SIG-M5 treated with dmso at 0.1 percent for 504 hours (cell line): ENCODE measurements around the gene SNX14.
"Not testable (repeated sequence)": the region's sequence is repeated elsewhere in the genome, so short reads cannot be mapped to it uniquely, and the experiment has no call there.

ENCODE experiments used
- DNase-seq: peaks from one replicate; lab custom pipeline; 2025; ENCODE audit not compliant: unreplicated experiment; lab: John Stamatoyannopoulos, UW

Gene SNX14

DNA sequence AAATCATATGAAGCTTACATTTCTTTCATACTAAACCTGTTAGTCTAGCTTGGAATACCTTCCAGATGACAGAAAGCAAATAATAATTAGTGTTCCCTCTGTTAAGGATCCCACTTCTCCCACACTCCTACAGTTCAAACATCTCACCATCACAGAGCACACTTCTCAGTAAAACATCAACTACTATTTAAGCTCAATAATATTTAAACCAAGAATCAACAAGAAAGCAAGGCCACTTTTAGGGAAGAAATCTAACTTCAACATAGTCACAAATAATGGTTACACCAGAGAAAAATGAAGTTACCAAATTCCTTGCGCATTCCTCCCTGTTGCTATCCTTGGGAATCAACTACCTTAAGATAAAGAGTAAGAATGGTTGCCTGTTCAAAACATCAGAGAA lies 1.6 kb downstream of the SNX14 start:
- DNase-seq, result no peak

DNA sequence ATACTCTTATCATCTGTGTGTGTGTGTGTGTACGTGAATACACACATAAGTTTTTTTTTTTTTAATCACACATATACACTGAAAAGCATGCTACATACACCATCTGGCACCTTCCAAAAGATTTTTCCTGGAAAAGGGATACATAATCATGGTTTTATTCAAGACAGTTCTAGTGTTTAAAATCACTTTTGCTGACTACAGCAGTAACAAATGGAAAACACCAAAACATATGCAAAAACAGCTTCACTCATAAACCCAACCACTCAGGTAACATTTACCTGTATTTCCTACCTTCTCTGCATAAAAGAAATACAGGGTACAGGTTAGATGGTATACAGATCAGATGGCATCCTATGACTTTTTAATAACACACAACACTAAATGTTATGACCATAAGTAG lies 2.5 kb downstream of the SNX14 start:
- DNase-seq, result no peak

DNA sequence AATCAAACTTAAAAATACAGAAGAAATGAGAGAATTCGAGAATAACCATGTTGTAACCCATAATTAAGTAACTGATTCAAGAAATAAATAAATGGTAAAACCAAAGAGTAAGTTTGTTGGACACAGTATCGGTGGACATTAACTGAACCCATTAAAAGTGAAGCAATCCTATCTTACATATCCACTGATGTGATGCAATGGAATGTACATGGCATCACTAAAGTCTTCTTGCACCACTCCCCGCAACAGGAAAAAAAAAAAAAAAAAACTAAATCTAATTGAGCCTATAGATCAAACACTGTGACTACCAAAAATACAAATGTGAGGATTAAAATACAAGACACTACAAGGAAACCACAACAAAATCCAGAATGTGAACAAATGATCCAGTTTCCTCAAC lies 7.9 kb downstream of the SNX14 start:
- DNase-seq, result no peak

DNA sequence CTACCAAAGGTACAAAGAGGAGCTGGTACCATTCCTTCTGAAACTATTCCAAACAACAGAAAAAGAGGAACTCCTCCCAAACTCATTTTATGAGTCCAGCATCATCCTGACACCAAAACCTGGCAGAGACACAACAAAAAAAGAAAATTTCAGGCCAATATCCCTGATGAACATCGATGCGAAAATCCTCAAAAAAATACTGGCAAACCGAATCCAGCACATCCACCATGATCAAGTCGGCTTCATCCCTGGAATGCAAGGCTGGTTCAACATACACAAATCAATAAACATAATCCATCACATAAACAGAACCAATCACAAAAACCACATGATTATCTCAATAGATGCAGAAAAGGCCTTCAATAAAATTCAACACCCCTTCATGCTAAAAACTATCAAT lies 10.8 kb downstream of the SNX14 start:
- DNase-seq, result not testable (repeated sequence)

DNA sequence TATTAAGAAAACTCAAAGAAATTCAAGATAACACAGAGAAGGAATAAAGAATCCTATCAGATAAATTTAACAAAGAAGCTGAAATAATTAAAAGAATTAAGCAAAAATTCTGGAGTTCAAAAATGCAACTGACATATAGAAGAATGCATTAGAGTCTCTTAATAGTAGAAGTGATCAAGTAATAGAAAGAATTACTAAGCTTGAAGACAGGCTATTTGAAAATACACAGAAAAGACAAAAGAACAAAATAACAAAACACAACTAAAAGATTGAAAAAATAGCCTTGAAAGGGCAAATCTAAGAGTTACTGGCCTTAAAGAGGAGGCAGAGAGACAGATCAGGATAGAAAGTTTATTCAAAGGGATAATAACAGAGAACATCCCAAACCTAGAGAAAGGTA lies 12.1 kb downstream of the SNX14 start:
- DNase-seq, result no peak

DNA sequence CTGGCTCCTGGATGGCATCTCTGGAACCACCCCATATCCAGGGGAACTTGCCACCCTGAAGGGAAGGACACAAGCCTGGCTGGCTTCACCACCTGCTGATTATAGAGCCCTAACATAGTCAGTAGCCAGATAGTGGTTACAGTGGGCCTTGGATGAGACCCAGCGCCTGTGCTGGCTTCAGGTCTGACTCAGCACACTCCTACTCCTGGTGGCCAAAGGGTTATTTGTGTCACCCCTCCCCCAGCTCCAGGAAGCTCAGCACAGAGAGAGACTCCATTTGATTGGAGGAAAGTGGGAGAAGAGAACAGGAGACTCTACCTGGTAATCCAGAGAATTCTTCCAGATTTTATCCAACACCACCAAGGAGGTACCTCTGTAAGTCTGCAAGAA lies 12.8 kb downstream of the SNX14 start:
- DNase-seq, result no peak

DNA sequence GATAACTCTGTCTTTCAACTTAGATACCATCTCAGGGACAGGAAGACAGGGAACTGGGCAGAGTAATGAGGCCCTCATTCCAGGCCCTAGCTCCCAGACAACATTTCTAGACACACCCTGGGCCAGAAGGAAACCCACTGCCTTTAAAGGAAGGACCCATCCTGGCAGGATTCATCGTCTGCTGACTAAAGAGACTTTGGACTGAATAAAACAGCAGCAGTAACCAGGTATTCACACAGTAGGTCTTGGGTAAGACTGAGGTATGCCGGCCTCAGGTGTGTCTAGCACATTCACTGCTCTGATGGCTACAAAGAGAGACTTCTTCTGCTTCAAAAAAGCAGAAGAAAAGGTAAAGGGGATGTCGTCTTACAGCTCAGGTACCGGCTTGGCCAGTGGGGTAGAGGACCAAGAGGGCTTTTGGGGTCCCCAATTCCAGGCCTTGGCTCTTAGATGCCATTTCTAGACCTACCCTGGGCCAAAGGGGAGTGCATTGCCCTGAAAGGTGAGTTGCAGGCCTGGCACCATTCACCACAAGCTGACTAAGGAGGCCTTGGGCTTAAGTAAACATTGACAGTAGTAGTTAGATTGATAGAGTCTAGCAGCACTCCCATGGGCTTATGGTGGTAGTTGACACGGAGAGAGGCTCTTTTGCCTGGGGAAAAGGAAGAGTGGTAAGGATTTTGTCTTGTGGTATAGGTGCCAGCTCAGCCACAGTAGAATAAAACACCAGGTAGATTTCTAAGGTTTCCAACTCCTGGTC lies 13.4 kb downstream of the SNX14 start:
- DNase-seq, result no peak

DNA sequence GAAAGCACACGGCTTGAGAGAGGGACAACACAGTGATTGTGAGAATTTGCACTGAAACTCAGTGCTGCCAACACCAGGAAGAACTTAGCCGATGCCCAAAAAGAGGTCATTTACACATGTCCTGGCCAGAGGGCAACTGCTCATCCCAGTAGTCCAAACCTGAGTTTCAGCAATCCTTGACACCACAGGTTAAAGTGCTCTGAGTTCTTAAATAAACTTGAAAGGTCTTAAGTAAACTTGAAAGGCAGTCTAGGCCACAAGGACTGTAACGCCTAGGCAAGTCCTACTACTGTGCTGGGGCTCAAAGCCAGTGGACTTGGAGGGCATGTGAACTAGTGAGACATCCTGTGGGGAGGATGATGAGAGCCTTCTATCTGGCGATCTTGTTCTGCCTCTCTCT lies 14.1 kb downstream of the SNX14 start:
- DNase-seq, result no peak

DNA sequence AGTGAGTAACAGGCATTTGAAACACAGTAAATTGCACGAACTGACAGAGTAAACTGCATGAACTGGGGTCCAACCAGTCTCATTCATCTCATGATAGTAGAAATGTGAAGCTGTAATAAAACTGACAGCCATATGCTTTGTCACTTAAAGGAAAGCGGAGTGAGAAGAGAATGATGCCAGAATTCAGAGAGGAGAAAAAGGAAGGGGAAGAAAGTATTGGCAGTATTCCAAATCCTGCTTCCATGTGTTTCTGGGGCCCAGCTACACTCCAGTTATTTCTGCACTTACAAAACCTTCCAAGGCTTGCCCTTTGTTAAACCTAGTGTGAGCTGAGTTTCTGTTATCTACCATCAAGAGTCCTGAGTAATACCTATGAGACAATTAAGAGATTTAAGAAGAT lies 17.2 kb downstream of the SNX14 start:
- DNase-seq, result no peak

DNA sequence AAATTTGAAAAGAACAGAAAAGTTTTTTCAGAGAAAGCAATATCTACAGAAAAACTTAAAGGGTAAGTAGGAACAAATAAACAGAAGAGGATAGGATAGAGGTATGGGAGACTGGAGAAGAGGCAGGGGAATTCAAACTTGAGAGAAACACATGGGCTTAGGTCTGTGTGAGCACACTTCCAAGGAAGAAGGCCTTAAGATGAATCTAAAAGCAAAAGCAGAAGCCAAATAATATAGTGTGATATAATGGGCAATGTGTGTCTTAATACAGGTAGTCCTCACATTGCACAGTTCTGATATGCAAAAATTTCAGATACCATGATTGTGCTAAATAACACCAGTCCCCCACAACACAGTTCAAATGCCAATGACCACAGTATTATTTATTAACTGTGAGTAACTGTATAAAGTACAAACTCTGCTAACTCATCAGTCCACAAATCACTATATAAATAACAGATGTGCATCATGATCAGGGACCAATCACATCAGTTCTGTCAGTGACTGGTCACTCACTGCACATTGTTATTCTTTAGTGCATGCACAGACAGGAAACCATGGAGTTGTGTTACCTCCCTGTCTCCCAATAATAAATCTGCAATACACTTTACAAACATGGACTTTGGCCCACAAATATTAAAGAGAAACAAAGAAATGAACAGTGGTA lies 18.6 kb downstream of the SNX14 start:
- DNase-seq, result no peak

DNA sequence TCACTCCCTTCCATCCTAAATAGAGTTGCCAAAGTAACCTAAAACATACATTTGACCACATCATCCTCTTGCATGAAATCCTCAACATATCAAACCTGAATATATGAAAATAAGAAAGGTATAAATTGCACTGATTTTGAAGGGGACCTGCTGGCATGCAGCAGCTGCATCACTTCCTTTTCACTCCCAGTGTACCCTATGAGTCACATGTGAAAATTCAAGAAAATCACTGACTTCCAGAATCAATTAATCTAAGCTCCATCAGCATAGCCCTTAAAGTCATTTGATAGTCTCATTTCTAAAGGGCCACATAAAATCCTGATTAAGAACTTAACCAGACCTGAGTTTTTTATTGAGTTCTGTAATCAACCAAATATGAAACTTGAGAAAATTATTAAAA lies 24.3 kb downstream of the SNX14 start:
- DNase-seq, result no peak

DNA sequence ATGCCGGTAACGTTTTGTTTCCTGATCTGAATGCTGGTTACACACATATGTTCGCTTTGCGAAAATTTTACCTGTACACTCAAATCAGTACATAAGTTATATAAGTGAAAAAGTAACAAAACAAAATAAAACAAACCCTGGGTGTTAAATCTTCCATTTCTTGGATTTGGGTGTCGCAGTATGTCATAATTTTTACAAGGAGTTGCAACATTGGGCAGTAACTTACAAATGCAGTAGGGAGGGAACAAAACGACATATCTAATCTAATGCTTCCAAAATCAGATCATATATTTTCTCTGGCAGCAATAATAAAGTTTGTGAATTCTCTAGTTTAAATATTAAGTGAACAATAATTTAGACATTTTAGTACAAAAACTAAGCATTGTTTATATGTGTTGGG lies 25.2 kb downstream of the SNX14 start:
- no peak for DNase-seq

DNA sequence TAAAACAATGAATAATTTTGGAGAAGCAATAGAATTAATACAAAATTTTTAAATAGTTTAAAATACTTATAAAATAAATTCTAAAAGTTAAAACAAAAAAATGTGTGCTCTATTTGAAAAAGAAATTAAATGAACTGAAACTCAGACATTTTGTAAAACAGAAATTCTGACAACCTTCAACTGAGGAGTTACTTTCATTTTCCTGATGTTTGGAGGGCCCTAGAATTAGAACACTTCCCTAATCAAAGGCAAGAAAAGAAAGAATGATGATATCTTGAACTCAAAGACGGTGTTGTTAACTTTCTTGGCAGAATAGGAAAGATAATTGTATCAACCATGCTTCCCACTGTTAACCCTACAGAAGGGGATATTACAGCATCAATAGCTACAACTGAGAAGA lies 27.9 kb downstream of the SNX14 start:
- no peak for DNase-seq

DNA sequence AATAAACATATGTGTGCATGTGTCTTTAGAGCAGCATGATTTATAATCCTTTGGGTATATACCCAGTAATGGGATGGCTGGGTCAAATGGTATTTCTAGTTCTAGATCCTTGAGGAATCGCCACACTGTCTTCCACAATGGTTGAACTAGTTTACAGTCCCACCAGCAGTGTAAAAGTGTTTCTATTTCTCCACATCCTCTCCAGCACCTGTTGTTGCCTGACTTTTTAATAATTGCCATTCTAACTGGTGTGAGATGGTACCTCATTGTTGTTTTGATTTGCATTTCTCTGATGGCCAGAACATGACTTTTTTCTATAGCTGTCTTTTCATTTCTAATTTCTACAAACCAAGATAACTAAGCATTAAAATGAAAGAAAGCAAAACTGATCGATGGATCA lies 29.4 kb downstream of the SNX14 start:
- not testable (repeated sequence) for DNase-seq

DNA sequence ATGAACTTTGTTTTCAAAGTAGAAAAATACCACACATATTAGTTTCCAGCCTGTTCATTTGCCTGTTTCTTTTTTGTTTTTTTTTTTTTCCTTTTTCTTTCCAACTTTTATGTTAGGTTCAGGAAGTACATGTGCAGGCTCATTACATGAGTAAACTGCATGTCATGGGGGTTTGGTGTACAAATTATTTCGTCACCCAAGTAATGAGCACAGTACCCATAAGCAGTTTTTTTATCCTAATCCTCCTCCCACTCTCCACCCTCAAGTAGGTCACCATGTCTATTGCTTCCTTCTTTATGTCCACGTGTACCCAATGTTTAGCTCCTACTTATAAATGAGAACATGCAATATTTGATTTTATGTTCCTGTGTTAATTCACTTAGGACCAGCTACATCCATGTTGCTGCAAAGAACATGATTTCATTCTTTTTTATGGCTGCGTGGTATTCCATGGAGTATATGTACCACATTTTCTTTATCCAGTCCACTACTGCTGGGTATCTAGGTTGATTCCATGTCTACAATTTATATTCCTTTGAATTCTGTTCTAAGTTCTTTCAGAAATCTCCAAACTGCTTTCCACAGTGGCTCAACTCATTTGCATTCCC lies 31.8 kb downstream of the SNX14 start:
- DNase-seq, result peak; percentile 23

DNA sequence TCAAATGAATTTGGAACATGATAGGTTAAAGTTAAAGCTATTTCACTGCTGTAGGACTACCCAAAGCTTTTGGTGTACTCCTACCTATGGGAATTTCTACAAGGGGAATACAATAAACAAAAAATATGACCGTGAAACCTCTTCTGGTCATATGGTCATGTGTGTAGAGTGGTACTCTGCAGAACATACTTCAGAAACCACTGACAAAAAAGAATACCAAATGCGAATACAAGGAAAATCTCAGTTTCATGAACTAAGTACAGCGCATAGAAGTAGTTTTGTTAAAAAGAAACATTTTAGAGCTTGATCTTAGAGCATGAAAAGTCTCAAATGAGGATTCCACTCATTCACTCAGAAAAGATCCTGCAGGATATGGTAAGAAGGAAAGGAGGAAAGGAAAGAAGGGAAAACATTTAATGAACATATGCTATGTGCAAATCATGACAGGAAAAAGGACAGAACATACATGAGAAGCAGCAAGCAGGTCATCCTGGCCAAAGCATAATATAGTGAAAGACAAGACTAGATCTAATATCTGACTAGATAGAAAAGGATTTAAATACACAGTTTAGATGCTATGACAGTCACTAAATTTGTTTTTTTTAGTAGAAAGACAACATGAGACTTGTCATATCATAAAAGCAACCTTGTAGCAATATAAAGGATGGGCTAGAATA lies 36.5 kb downstream of the SNX14 start:
- no peak for DNase-seq

DNA sequence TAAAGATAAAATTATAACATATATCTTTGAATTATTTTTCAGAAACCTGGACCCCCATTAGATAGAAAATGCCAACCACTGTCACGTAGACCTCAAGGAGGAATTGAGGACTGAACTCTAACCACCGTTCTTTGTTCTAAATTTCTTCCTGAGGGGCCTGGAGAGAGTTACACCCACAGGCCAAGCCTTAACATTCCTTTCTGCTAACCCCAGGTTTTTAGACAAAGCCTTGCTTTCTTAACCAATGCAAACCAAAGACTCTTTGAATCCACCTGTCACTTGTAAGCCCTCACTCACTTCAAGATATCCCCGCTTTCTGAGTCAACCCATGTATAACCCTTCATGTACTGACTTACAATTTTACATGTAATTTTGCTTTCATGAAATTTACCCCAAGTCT lies 41.0 kb downstream of the SNX14 start:
- DNase-seq, result no peak

DNA sequence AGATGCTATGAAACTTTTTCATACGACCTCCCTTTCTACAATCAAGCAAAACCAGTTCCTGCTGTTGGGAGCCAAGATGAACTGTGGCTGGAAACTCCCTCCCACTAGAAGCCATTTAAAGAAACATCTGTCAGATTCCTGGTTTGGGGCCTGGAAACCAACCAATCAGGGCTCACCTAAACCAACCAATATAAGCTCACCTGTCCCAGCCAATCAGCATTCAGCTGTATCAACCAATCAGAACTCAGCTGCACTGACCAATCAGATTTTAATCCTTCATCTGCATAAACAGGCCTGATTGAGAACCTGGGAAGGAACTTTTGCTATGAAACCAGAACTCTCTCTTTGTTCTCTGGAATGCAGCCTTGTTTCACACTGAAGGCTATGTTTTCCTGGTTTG lies 42.4 kb downstream of the SNX14 start:
- DNase-seq, result no peak

DNA sequence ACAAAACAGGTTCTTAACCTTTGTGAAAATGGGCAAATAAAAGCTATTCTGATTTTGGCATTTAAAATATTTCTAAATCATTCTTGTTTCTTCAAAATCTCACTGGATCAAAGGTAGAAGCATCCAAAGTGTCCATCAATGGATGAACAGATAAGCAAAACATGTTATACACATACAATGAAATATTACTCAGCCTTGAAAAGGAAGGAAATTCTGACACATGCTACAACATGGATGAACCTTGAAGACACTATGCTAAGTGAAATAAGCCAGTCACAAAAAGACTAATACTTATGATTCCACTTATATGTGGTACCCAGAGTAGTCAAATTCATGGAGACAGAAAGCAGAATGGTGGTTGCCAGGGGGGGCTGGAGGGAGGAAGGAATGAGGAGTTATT lies 45.9 kb downstream of the SNX14 start:
- DNase-seq, result no peak

DNA sequence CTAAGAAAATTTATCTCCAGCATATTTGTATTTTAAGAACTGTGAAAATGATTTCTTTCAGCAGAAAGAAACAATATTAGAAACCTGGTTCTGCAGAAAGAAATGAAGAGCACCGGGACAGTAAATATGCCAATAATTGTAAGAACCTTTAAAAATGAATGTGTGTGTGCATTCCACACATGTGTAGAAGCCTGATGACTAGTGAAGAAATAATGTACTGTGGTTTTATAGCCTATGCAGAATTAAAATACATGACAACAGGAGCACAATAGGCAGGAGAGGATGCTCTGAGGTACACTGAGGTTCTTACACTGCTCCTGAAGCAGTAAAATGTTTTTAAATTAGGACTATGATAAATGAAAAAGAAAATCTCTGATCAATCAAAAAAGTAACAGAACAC lies 48.9 kb downstream of the SNX14 start:
- DNase-seq, result no peak

DNA sequence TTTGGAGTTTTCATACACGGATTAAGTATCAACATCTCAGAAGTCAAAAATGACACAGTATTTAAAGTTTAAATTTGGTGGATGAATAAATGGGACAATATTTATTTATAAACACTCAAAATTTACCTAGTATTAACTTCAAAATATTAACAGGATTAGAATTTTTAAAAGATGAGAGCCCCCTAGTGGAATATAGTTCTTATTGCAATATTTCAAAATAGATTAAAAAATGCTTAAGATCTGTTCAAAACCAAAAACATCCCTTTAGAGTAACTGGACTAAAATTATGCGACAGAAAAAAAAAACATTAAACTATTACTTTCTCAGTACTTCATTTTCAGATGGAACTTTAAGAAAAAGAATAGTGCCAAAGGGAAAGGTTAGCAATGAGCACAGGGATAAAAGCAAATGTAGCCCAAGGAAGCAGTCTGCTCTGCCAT lies 56.6 kb downstream of the SNX14 start:
- peak; percentile 27 for DNase-seq

DNA sequence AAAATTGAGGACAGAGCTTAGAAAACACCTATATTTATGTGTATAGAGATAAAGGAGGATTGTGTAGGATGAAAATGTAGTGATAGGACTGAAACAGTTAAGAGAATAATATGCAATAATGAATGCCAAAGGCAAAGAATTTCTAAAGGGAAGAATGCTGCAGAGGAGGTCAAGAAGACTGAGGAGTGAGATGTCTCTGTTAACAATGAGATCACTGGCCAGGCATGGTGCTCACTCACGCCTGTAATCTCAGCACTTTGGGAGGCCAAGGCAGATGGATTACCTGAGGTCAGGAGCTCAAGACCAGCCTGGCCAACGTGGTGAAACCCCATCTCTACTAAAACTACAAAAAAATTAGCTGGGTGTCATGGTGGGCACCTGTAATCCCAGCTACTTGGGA lies 69.4 kb downstream of the SNX14 start:
- DNase-seq, result not testable (repeated sequence)
